ENCODE measurements around the gene BST1. TPM values are rescaled to one million over a fixed set of nuclear protein-coding genes. Genes with fewer than 3 reads are reported as not detected.

Gene BST1
- total RNA-seq, 1 experiment from 2014 or later, result 3.0 TPM

GRCh38 chr4:15676899-15677298 is 26.0 kb upstream of the BST1 start:
- peaks cover 13% of the 10 kb centered on the region; the same call in 1 of the 2 replicates for H3K4me1 ChIP-seq (ENCODE audit: control insufficient read depth, insufficient read depth, low read length)
- DNase-seq (ENCODE audit: low read depth, low spot score) (no peak), ATAC-seq (no peak)
- intact Hi-C loops (cut with micrococcal nuclease; ENCODE audit: unreplicated experiment) (no loop called here), in situ Hi-C loops (cut with HindIII; ENCODE audit: low pct_unique_long_range_greater_than_20kb, low sequenced_read_pairs) (no loop called here)
- peaks cover 5% of the 10 kb centered on the region; the same call in 1 of the 2 replicates for H3K36me3 ChIP-seq (ENCODE audit: control insufficient read depth, insufficient read depth, low read length)
- no peak for TF ChIP-seq SIN3A (IDR thresholded peaks at IDR 0.05; ENCODE audit: borderline replicate concordance, insufficient read depth, low read depth, low read length)
- no peak for TF ChIP-seq REST (IDR thresholded peaks at IDR 0.05; ENCODE audit: insufficient read depth in 1 of 2, low read depth in 2 of 2, low read length in 1 of 2)
- no peak for TF ChIP-seq CTCF (IDR thresholded peaks at IDR 0.05)
- no peak for TF ChIP-seq POLR2AphosphoS5 (IDR thresholded peaks at IDR 0.05; ENCODE audit: low read depth, low read length)
- TF ChIP-seq TCF7L2 (IDR thresholded peaks at IDR 0.05; ENCODE audit: low read depth, low read length), result no peak
- no peak overlapping the region for H3K4me3 ChIP-seq (ENCODE audit: low read depth in 2 of 2, low read length in 2 of 2)
- no peaks in the 10 kb centered on the region for H3K27me3 ChIP-seq (ENCODE audit: control insufficient read depth, insufficient read depth, low read length)
- POLR2A ChIA-PET, result no interaction called here
- peak overlapping the region; percentile 31; the same call in 1 of the 2 replicates for H3K27ac ChIP-seq (ENCODE audit: low read length)
- no peaks in the 10 kb centered on the region for H3K9me3 ChIP-seq (ENCODE audit: control insufficient read depth, insufficient read depth, low read depth, low read length)
- CTCF ChIA-PET, result no interaction called here
- no TSS peak for BruUV-seq (replicated peaks)

- Histone ChIP-seq H3K4me1 (ENCODE audit: control insufficient read depth, insufficient read depth, low read length) (peaks cover 13% of the 10 kb centered on the region; the same call in 1 of the 2 replicates), H3K27ac (ENCODE audit: low read length) (peak overlapping the region; percentile 31; the same call in 1 of the 2 replicates), H3K36me3 (ENCODE audit: control insufficient read depth, insufficient read depth, low read length) (peaks cover 7% of the 10 kb centered on the region; the same call in 1 of the 2 replicates), H3K27me3 (ENCODE audit: control insufficient read depth, insufficient read depth, low read length) (no peaks in the 10 kb centered on the region), H3K4me3 (ENCODE audit: low read depth in 2 of 2, low read length in 2 of 2) (no peak overlapping the region), H3K9me3 (ENCODE audit: control insufficient read depth, insufficient read depth, low read depth, low read length) (no peaks in the 10 kb centered on the region)
- no peak for DNase-seq (ENCODE audit: low read depth, low spot score)
- ChIA-PET POLR2A (no interaction called here), CTCF (no interaction called here)
- intact Hi-C loops (cut with micrococcal nuclease; ENCODE audit: unreplicated experiment) (no loop called here), in situ Hi-C loops (cut with HindIII; ENCODE audit: low pct_unique_long_range_greater_than_20kb, low sequenced_read_pairs) (no loop called here)
- no peak for ATAC-seq
- BruUV-seq (replicated peaks), result no TSS peak
- no peak for TF ChIP-seq POLR2AphosphoS5 (IDR thresholded peaks at IDR 0.05; ENCODE audit: low read depth, low read length)
- no peak for TF ChIP-seq REST (IDR thresholded peaks at IDR 0.05; ENCODE audit: insufficient read depth in 1 of 2, low read depth in 2 of 2, low read length in 1 of 2)
- no peak for TF ChIP-seq TCF7L2 (IDR thresholded peaks at IDR 0.05; ENCODE audit: low read depth, low read length)
- TF ChIP-seq CTCF (IDR thresholded peaks at IDR 0.05), result no peak
- TF ChIP-seq SIN3A (IDR thresholded peaks at IDR 0.05; ENCODE audit: borderline replicate concordance, insufficient read depth, low read depth, low read length), result no peak
Measured at GRCh38 chr4:15677507-15677988, 25.3 kb upstream of the BST1 start.
